CD4-positive, alpha-beta T cell (primary cell): Measurements from ENCODE around the gene AHCYL1. TPM values are rescaled to one million over a fixed set of nuclear protein-coding genes. Genes with fewer than 3 reads are reported as not detected.

Experiments
- ATAC-seq: fragments of 200-7000 bp; cut with Tn5 transposase; one replicate; pipeline ENCODE4 v1.10.0; 2022; ENCODE audit warnings: mild to moderate bottlenecking; ENCODE audit not compliant: poor library complexity
- CTCF ChIA-PET: fragments of 350-600 bp; sonication (Branson Sonifier 250); formaldehyde crosslinking; loops from one replicate; lab custom pipeline; 2021; ENCODE audit warnings: antibody characterized with exemption, inconsistent platforms; lab: Charles Lee
- POLR2A ChIA-PET: fragments of 350-600 bp; sonication (Branson Sonifier 250); formaldehyde crosslinking; loops from one replicate; lab custom pipeline; 2021; ENCODE audit warnings: antibody characterized with exemption, inconsistent platforms; lab: Charles Lee
- DNase-seq, 14 experiments: peaks; one replicate each; pipeline ENCODE4 v3.0.0-alpha.2; 2013 to 2020; ENCODE audit warnings: mixed read lengths in 2 of 14
- H3K27ac ChIP-seq, 2 donors: one replicate each; pipeline versions ENCODE4 v1.5.1 to v1.7.0; 2013; ENCODE audit warnings: low read length in 2 of 2, low read depth in 1 of 2, mild to moderate bottlenecking in 1 of 2
- H3K27me3 ChIP-seq, 2 experiments: 1 replicate in 1 of 2; 2 replicates in 1 of 2; pipeline versions ENCODE4 v1.6.1 to v1.7.0; 2013; ENCODE audit warnings: low read length in 2 of 2, control low read depth in 1 of 2, mild to moderate bottlenecking in 1 of 2, moderate library complexity in 1 of 2; ENCODE audit not compliant: insufficient read depth in 2 of 2, control insufficient read depth in 1 of 2
- H3K36me3 ChIP-seq: one replicate; pipeline ENCODE4 v1.6.1; 2013; ENCODE audit warnings: low read length, control low read depth; ENCODE audit not compliant: insufficient read depth
- H3K4me1 ChIP-seq: one replicate; pipeline ENCODE4 v1.6.1; 2013; ENCODE audit warnings: low read length, control low read depth; ENCODE audit not compliant: insufficient read depth
- H3K4me3 ChIP-seq: one replicate; pipeline ENCODE4 v1.5.1; 2013; ENCODE audit warnings: mild to moderate bottlenecking, low read length, moderate library complexity
- H3K9me3 ChIP-seq, 2 experiments: 1 replicate in 1 of 2; 2 replicates in 1 of 2; pipeline versions ENCODE4 v1.6.1 to v1.7.0; 2013; ENCODE audit warnings: low read length in 2 of 2, mild to moderate bottlenecking in 2 of 2, control low read depth in 1 of 2, moderate library complexity in 1 of 2; ENCODE audit not compliant: control insufficient read depth in 1 of 2, insufficient read depth in 1 of 2
- H3K27ac Mint-ChIP-seq: one replicate; pipeline ENCODE4 v1.8.0; 2020; ENCODE audit warnings: mixed read lengths
- H3K27me3 Mint-ChIP-seq: one replicate; pipeline ENCODE4 v1.8.0; 2021; ENCODE audit warnings: mixed read lengths
- H3K36me3 Mint-ChIP-seq: one replicate; pipeline ENCODE4 v1.8.0; 2021; ENCODE audit warnings: low read depth, mixed read lengths
- H3K4me1 Mint-ChIP-seq: one replicate; pipeline ENCODE4 v1.8.0; 2021; ENCODE audit warnings: low read depth, mixed read lengths
- H3K4me3 Mint-ChIP-seq: one replicate; pipeline ENCODE4 v1.8.0; 2020; ENCODE audit warnings: mild to moderate bottlenecking, mixed read lengths
- H3K9me3 Mint-ChIP-seq: one replicate; pipeline ENCODE4 v1.8.0; 2020; ENCODE audit warnings: mixed read lengths
- CTCF ChIP-seq: fragments of 200-600 bp; IDR thresholded peaks from one replicate; pipeline ENCODE4 v1.8.0; 2022; ENCODE audit warnings: antibody characterized with exemption, mild to moderate bottlenecking
- intact Hi-C, 2 experiments: fragments of 100-400 bp; cut with DNase I in 1 of 2; cut with micrococcal nuclease in 1 of 2; formaldehyde crosslinking; loops; one replicate each; pipeline versions ENCODE4 v1.15.1 to v1.9.0; 2023 to 2025; cut with DNase I, micrococcal nuclease
- total RNA-seq, 174 experiments: library from RNA in 2 of 174; stranded (reverse) in 2 of 174; gene quantifications; one replicate each; pipeline ENCODE4 v1.2.3 and lab custom pipeline; 2021 to 2026

AHCYL1 gene
- total RNA-seq, 2 experiments from 2014 or later: 6.9 to 8.4 TPM

- Histone ChIP-seq H3K4me1 (no peaks in the 10 kb centered on the region), H3K9me3 (no peaks in the 10 kb centered on the region), H3K27me3 (no peaks in the 10 kb centered on the region), H3K36me3 (no peaks in the 10 kb centered on the region), H3K4me3 (no peak overlapping the region), H3K27ac (no peak overlapping the region)
- POLR2A ChIA-PET: no interaction called here
- Mint-ChIP-seq H3K36me3 (no peaks in the 10 kb centered on the region), H3K4me3 (no peak overlapping the region), H3K4me1 (no peaks in the 10 kb centered on the region), H3K9me3 (peaks cover 6% of the 10 kb centered on the region), H3K27ac (no peak overlapping the region), H3K27me3 (peaks cover 12% of the 10 kb centered on the region)
- no peak for TF ChIP-seq CTCF
- intact Hi-C loops: no loop called here
- CTCF ChIA-PET: no interaction called here
- ATAC-seq (no peak), DNase-seq (no peak)
Observed at GRCh38 chr1:109963864-109964263, 20.7 kb upstream of the AHCYL1 start.

GRCh38 chr1:109969146-109969829, 15.3 kb upstream of the AHCYL1 start:
- Histone ChIP-seq H3K4me1 (no peaks in the 10 kb centered on the region), H3K27me3 (no peaks in the 10 kb centered on the region), H3K36me3 (no peaks in the 10 kb centered on the region), H3K9me3 (no peaks in the 10 kb centered on the region), H3K27ac (no peak overlapping the region), H3K4me3 (no peak overlapping the region)
- ChIA-PET POLR2A (no interaction called here), CTCF (interaction anchor here (0.5 to 1.7 kb wide), 2 partner anchors 15 to 196 kb away, joined by 3 read pairs; partner anchors contain the start of gene AHCYL1)
- H3K4me3 Mint-ChIP-seq: no peak overlapping the region
- no peaks in the 10 kb centered on the region for H3K27me3 Mint-ChIP-seq
- H3K9me3 Mint-ChIP-seq: peaks cover 6% of the 10 kb centered on the region
- no peak overlapping the region for H3K27ac Mint-ChIP-seq
- DNase-seq (no peak), ATAC-seq (no peak)
- H3K4me1 Mint-ChIP-seq: no peaks in the 10 kb centered on the region
- no peak for TF ChIP-seq CTCF
- intact Hi-C loops: no loop called here
- H3K36me3 Mint-ChIP-seq: no peaks in the 10 kb centered on the region

GRCh38 chr1:109969907-109970306, 14.7 kb upstream of the AHCYL1 start:
- Mint-ChIP-seq H3K4me3 (no peak overlapping the region), H3K36me3 (no peaks in the 10 kb centered on the region), H3K9me3 (peaks cover 6% of the 10 kb centered on the region), H3K27me3 (no peaks in the 10 kb centered on the region), H3K4me1 (no peaks in the 10 kb centered on the region), H3K27ac (no peak overlapping the region)
- ChIA-PET CTCF (interaction anchor here (0.5 kb wide), 1 partner anchor 197 kb away, joined by 3 read pairs; no protein-coding TSS in a partner anchor), POLR2A (no interaction called here)
- no peaks in the 10 kb centered on the region for H3K9me3 ChIP-seq
- no peak overlapping the region for H3K4me3 ChIP-seq
- no peak for DNase-seq
- no peaks in the 10 kb centered on the region for H3K27me3 ChIP-seq
- no peaks in the 10 kb centered on the region for H3K36me3 ChIP-seq
- no peak for TF ChIP-seq CTCF
- intact Hi-C loops: no loop called here
- ATAC-seq: no peak
- no peak overlapping the region for H3K27ac ChIP-seq
- H3K4me1 ChIP-seq: no peaks in the 10 kb centered on the region
